Psoas muscle (tissue), 8 donors: ENCODE measurements around the gene S100B. TPM values are rescaled to one million over a fixed set of nuclear protein-coding genes. Genes with fewer than 3 reads are reported as not detected.

ENCODE experiments used
- ATAC-seq, 4 donors: fragments of 200-7000 bp; cut with Tn5 transposase; one replicate each; pipeline ENCODE4 v1.9.1; 2020; ENCODE audit warnings: moderate library complexity in 3 of 4, mild to moderate bottlenecking in 2 of 4
- DNase-seq, 2 donors: peaks; one replicate each; pipeline ENCODE4 v3.0.0-alpha.2; 2020
- H3K27ac ChIP-seq: fragments of 200-600 bp; one replicate; pipeline ENCODE4 v1.8.0; 2022
- H3K27me3 ChIP-seq, 3 donors: fragments of 200-600 bp in 1 of 3; one replicate each; pipeline versions ENCODE4 v1.6.1 to v1.8.0; 2013 to 2022; ENCODE audit warnings: low read length in 2 of 3, mild to moderate bottlenecking in 2 of 3, moderate library complexity in 1 of 3; ENCODE audit not compliant: insufficient read depth in 3 of 3
- H3K36me3 ChIP-seq, 2 donors: fragments of 200-600 bp in 1 of 2; one replicate each; pipeline versions ENCODE4 v1.6.1 to v1.8.0; 2013 to 2022; ENCODE audit warnings: low read depth in 1 of 2, mild to moderate bottlenecking in 1 of 2, moderate library complexity in 1 of 2; ENCODE audit not compliant: insufficient read depth in 1 of 2
- H3K4me1 ChIP-seq: fragments of 200-600 bp; one replicate; pipeline ENCODE4 v1.8.0; 2022
- H3K4me3 ChIP-seq: fragments of 200-600 bp; one replicate; pipeline ENCODE4 v1.8.0; 2022; ENCODE audit warnings: mild to moderate bottlenecking
- H3K9me3 ChIP-seq: fragments of 200-600 bp; one replicate; pipeline ENCODE4 v1.8.0; 2022
- CTCF ChIP-seq: fragments of 200-600 bp; IDR thresholded peaks from one replicate; pipeline ENCODE4 v1.8.0; 2022; ENCODE audit warnings: antibody characterized with exemption
- WGBS, 3 donors: extraction: QIAGEN DNeasy Blood & Tissue Kit; methylation state at CpG; one replicate each; pipeline versions ENCODE4 v1.1.6 to v1.1.7; 2013; 5-methylcytosine and 5-hydroxymethylcytosine counted together
- intact Hi-C, 2 donors: fragments of 100-400 bp; cut with DNase I; formaldehyde crosslinking; loops; one replicate each; pipeline versions ENCODE4 v1.11.0 to v1.14.2; 2022
- long read RNA-seq, 2 donors: library from polyadenylated mRNA; unstranded; transcript quantifications; one replicate each; pipeline ENCODE4 v2.0.0, GENCODE V29; 2021
- polyA plus RNA-seq, 3 donors: library from polyadenylated mRNA; stranded (reverse); fragments of 200-250 nt; gene quantifications; one replicate each; pipeline ENCODE4 v1.2.3, GENCODE V29; 2013
- total RNA-seq, 4 donors: library from RNA; stranded (reverse); fragmentation: NEBNext Ultra II Directional in 2 of 4; extraction: Animal tissue kit (Norgen Biotek cat#: 25700) in 2 of 4; gene quantifications; one replicate each; pipeline versions ENCODE4 v1.2.1 to v1.2.4, GENCODE V29; 2021 to 2023
- donor health status: healthy with polysubstance abuse.
- donor health status: DM: no; HTN: no; CAD: no; lungs with moderate emphysema.
- donor health status: Bipolar disorder and iron deficiency.
- donor health status: healthy.
- donor health status: DM: yes; HTN: yes; CAD: no.
- donor health status: DM: no; HTN: no; CAD: no.
- donor health status: DM: no; HTN: no; CAD: no.
- donor health status: DM: yes; HTN: yes; CAD: no.

S100B gene
- total RNA-seq, result 1 to 10 TPM in 1 of 4 donors, under 1 TPM in 3; 0.52 to 2.0 (median 0.80) TPM
- polyA plus RNA-seq, result 1 to 10 TPM; 1.1 to 2.0 (median 1.7) TPM
- long read RNA-seq, donor 1, result 0 reads
- long read RNA-seq, donor 2, result 0 reads

- WGBS, 3 donors, result 51 to 57% (median 54%) methylated on average over 15 of the region's 15 CpGs
- no peak for TF ChIP-seq CTCF
- no peak within 1 kb of the TSS for H3K4me3 ChIP-seq
- ATAC-seq, result no peak
- peaks cover 0 to 7% (median 3%) of the 10 kb centered on the region in 3 donors for H3K27me3 ChIP-seq
- H3K27ac ChIP-seq, result no peak within 1 kb of the TSS
- H3K9me3 ChIP-seq, result no peaks in the 10 kb centered on the region
- intact Hi-C loops, result no loop called here
- no peaks in the 10 kb centered on the region for H3K36me3 ChIP-seq
- DNase-seq, result no peak
- no peaks in the 10 kb centered on the region for H3K4me1 ChIP-seq
Observed at GRCh38 chr21:46604975-46605766, at the start of gene S100B. Gene S100B (minus strand): TSS chr21:46605082. CDS start chr21:46602415, 2,667 bp downstream.

GRCh38 chr21:46651121-46651520 is 46.2 kb upstream of the S100B start:
- no peak overlapping the region for H3K27ac ChIP-seq
- TF ChIP-seq CTCF, result no peak
- intact Hi-C loops, result no loop called here

GRCh38 chr21:46650476-46651098 is 45.7 kb upstream of the S100B start:
- 90 to 93% (median 90%) methylated on average over 14 of the region's 14 CpGs for WGBS, 3 donors
- ATAC-seq, result no peak
- Histone ChIP-seq H3K9me3 (peaks cover 8% of the 10 kb centered on the region), H3K36me3 (peaks cover 6 to 98% of the 10 kb centered on the region in 2 donors), H3K27ac (no peak overlapping the region), H3K4me1 (no peaks in the 10 kb centered on the region), H3K27me3 (no peaks in the 10 kb centered on the region), H3K4me3 (no peak overlapping the region)
- TF ChIP-seq CTCF, result no peak
- intact Hi-C loops, result no loop called here
- DNase-seq, result no peak

More at GRCh38 chr21:46651121-46651520, 46.2 kb upstream of the S100B start:
- WGBS, 3 donors, result 93 to 95% (median 95%) methylated on average over 7 of the region's 7 CpGs
- no peak for DNase-seq
- no peak for ATAC-seq
- H3K36me3 ChIP-seq, result peaks cover 6 to 98% of the 10 kb centered on the region in 2 donors
- H3K27me3 ChIP-seq, result no peaks in the 10 kb centered on the region
- H3K4me3 ChIP-seq, result no peak overlapping the region
- peaks cover 8% of the 10 kb centered on the region for H3K9me3 ChIP-seq
- H3K4me1 ChIP-seq, result no peaks in the 10 kb centered on the region

- intact Hi-C loops, result no loop called here
- no peak for ATAC-seq
- Histone ChIP-seq H3K9me3 (no peaks in the 10 kb centered on the region), H3K36me3 (peaks cover 6 to 98% of the 10 kb centered on the region in 2 donors), H3K27me3 (no peaks in the 10 kb centered on the region), H3K27ac (no peak overlapping the region), H3K4me3 (no peak overlapping the region), H3K4me1 (no peaks in the 10 kb centered on the region)
- TF ChIP-seq CTCF, result no peak
- no peak for DNase-seq
- WGBS, 3 donors, result 93 to 94% (median 93%) methylated on average over 19 of the region's 19 CpGs
Observed at GRCh38 chr21:46649356-46649755, 44.5 kb upstream of the S100B start.
